A673 (cell line): ENCODE results near the gene PLPP7.

Experiments
- EZH2 ChIP-seq: fragments of 200-600 bp; sonication (generic); IDR thresholded peaks from 2 replicates; pipeline ENCODE4 v1.6.1; 2017; ENCODE audit warnings: borderline replicate concordance, low read depth, mild to moderate bottlenecking, mixed read lengths, antibody characterized with exemption, low read length; ENCODE audit not compliant: poor library complexity, severe bottlenecking
- TF ChIP-seq, protein P1 (sequence below): fragments of 300-800, 200-600 bp; sonication (generic); conservative IDR thresholded peaks from 2 replicates; pipeline ENCODE4 v1.5.1; 2017; ENCODE audit warnings: low read depth, mild to moderate bottlenecking, antibody characterized with exemption, low read length, moderate library complexity, mixed read lengths

- TF ChIP-seq, protein P1, sequence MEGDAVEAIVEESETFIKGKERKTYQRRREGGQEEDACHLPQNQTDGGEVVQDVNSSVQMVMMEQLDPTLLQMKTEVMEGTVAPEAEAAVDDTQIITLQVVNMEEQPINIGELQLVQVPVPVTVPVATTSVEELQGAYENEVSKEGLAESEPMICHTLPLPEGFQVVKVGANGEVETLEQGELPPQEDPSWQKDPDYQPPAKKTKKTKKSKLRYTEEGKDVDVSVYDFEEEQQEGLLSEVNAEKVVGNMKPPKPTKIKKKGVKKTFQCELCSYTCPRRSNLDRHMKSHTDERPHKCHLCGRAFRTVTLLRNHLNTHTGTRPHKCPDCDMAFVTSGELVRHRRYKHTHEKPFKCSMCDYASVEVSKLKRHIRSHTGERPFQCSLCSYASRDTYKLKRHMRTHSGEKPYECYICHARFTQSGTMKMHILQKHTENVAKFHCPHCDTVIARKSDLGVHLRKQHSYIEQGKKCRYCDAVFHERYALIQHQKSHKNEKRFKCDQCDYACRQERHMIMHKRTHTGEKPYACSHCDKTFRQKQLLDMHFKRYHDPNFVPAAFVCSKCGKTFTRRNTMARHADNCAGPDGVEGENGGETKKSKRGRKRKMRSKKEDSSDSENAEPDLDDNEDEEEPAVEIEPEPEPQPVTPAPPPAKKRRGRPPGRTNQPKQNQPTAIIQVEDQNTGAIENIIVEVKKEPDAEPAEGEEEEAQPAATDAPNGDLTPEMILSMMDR: no peak
- TF ChIP-seq EZH2: no peak
Observed at GRCh38 chr9:131302244-131303075, 12.9 kb downstream of the PLPP7 start.
